Measurements from ENCODE around the gene MFN1.

DNA sequence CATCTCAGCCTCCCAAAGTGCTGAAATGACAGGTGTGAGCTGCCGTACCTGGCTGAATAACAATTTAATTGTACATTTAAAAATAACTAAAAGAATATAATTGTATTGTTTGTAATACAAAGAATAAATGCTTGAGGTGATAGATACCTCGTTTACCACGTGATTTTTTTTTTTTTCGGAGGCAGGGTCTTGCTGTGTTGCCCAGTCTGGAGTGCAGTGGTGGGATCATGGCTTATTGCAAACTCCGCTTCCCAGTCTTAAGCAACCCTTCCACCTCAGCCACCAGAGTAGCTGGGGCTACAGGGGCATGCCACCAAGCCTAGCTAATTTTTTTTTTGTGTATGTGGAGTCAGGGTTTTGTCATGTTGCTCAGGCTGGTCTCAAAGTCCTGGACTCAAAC lies 15.8 kb downstream of the MFN1 start:
- TF ChIP-seq, protein P1, sequence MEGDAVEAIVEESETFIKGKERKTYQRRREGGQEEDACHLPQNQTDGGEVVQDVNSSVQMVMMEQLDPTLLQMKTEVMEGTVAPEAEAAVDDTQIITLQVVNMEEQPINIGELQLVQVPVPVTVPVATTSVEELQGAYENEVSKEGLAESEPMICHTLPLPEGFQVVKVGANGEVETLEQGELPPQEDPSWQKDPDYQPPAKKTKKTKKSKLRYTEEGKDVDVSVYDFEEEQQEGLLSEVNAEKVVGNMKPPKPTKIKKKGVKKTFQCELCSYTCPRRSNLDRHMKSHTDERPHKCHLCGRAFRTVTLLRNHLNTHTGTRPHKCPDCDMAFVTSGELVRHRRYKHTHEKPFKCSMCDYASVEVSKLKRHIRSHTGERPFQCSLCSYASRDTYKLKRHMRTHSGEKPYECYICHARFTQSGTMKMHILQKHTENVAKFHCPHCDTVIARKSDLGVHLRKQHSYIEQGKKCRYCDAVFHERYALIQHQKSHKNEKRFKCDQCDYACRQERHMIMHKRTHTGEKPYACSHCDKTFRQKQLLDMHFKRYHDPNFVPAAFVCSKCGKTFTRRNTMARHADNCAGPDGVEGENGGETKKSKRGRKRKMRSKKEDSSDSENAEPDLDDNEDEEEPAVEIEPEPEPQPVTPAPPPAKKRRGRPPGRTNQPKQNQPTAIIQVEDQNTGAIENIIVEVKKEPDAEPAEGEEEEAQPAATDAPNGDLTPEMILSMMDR (IDR thresholded peaks at IDR 0.05; ENCODE audit: low read depth, low read length) = no peak
- no peak for TF ChIP-seq EZH2phosphoT487 (IDR thresholded peaks at IDR 0.05; ENCODE audit: low read depth)

Measured in OCI-LY3 (cell line).